ENCODE data around the gene SLC25A17.
A peak's percentile ranks its signal among the peaks of the same experiment; 100 is the strongest.

Gene SLC25A17

DNA sequence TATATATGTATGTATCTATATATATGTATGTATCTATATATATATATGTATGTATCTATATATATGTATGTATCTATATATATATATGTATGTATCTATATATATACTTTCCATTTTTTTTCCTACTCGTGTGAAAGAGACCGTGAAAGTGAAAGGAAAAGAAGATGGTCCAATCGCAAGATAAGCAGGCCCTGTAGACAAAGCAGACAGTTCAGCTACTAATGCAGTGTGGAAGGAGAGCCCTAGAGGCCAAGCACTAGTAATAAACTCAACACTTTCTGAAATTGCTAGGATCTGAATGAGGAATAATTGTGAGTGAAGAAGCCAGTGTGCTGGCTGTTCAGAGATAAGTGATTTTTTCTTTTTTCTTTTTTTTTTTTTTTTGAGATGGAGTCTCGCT lies 92.6 kb downstream of the SLC25A17 start:
- TF ChIP-seq CEBPB (IDR thresholded peaks at IDR 0.05): no peak
- TF ChIP-seq EP300 (IDR thresholded peaks at IDR 0.05; ENCODE audit: borderline replicate concordance): no peak
- no peak for TF ChIP-seq ZBTB7A (IDR thresholded peaks at IDR 0.05; ENCODE audit: low read depth)
- TF ChIP-seq NFIC (IDR thresholded peaks at IDR 0.05): no peak
- no peak for TF ChIP-seq CREB1 (IDR thresholded peaks at IDR 0.05; ENCODE audit: low read depth)
- TF ChIP-seq, protein P1, sequence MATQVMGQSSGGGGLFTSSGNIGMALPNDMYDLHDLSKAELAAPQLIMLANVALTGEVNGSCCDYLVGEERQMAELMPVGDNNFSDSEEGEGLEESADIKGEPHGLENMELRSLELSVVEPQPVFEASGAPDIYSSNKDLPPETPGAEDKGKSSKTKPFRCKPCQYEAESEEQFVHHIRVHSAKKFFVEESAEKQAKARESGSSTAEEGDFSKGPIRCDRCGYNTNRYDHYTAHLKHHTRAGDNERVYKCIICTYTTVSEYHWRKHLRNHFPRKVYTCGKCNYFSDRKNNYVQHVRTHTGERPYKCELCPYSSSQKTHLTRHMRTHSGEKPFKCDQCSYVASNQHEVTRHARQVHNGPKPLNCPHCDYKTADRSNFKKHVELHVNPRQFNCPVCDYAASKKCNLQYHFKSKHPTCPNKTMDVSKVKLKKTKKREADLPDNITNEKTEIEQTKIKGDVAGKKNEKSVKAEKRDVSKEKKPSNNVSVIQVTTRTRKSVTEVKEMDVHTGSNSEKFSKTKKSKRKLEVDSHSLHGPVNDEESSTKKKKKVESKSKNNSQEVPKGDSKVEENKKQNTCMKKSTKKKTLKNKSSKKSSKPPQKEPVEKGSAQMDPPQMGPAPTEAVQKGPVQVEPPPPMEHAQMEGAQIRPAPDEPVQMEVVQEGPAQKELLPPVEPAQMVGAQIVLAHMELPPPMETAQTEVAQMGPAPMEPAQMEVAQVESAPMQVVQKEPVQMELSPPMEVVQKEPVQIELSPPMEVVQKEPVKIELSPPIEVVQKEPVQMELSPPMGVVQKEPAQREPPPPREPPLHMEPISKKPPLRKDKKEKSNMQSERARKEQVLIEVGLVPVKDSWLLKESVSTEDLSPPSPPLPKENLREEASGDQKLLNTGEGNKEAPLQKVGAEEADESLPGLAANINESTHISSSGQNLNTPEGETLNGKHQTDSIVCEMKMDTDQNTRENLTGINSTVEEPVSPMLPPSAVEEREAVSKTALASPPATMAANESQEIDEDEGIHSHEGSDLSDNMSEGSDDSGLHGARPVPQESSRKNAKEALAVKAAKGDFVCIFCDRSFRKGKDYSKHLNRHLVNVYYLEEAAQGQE (IDR thresholded peaks at IDR 0.05; ENCODE audit: low read depth): no peak
- TF ChIP-seq FOXM1 (IDR thresholded peaks at IDR 0.05; ENCODE audit: borderline replicate concordance, low read depth): no peak
- TF ChIP-seq, protein P2, sequence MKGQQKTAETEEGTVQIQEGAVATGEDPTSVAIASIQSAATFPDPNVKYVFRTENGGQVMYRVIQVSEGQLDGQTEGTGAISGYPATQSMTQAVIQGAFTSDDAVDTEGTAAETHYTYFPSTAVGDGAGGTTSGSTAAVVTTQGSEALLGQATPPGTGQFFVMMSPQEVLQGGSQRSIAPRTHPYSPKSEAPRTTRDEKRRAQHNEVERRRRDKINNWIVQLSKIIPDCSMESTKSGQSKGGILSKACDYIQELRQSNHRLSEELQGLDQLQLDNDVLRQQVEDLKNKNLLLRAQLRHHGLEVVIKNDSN (IDR thresholded peaks at IDR 0.05): no peak
- TF ChIP-seq, protein P3, sequence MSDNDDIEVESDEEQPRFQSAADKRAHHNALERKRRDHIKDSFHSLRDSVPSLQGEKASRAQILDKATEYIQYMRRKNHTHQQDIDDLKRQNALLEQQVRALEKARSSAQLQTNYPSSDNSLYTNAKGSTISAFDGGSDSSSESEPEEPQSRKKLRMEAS (IDR thresholded peaks at IDR 0.05): no peak
- no peak for TF ChIP-seq YY1 (IDR thresholded peaks at IDR 0.05; ENCODE audit: low read depth)
- TF ChIP-seq RAD21 (IDR thresholded peaks at IDR 0.05; ENCODE audit: low read depth): no peak

DNA sequence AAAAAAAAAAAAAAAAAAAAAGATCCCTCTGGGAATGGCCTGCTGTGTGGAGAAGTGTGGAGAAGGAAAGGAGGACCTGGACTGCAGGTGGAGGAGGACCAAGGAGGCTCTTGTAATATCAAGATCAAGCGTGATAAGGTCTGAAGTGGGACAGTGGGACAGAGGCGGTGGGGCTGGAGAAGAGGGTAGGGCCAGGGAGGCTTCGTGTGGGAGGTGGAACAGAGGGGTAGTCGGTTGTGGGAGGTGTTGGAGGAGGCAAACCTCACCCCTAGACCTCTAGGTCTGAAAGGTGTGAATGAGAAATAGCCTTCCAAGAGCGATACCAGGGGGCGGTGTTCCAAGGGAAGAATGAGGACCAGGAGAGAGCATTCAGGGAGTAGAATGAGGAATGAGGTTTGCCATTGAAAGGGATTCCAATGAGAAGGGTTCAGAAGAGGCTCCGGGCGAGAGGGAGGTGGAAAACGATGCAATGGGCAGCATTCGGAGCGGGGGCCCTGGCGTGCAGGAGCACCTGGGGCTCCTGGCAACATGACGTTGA lies 95.7 kb downstream of the SLC25A17 start:
- TF ChIP-seq, protein P2 (IDR thresholded peaks at IDR 0.05): no peak
- no peak for TF ChIP-seq TAF1 (IDR thresholded peaks at IDR 0.05; ENCODE audit: low read depth)
- no peak for TF ChIP-seq EP300 (IDR thresholded peaks at IDR 0.05; ENCODE audit: borderline replicate concordance)
- TF ChIP-seq ZBTB7A (IDR thresholded peaks at IDR 0.05; ENCODE audit: low read depth): no peak
- no peak for TF ChIP-seq CEBPB (IDR thresholded peaks at IDR 0.05)
- TF ChIP-seq FOXM1 (IDR thresholded peaks at IDR 0.05; ENCODE audit: borderline replicate concordance, low read depth): no peak
- TF ChIP-seq CREB1 (IDR thresholded peaks at IDR 0.05; ENCODE audit: low read depth): no peak
- TF ChIP-seq TCF12 (IDR thresholded peaks at IDR 0.05; ENCODE audit: low read depth): no peak
- no peak for TF ChIP-seq TEAD4 (IDR thresholded peaks at IDR 0.05)
- TF ChIP-seq EGR1 (IDR thresholded peaks at IDR 0.05): no peak
- TF ChIP-seq NFIC (IDR thresholded peaks at IDR 0.05): no peak
- TF ChIP-seq, protein P1 (IDR thresholded peaks at IDR 0.05; ENCODE audit: low read depth): no peak

DNA sequence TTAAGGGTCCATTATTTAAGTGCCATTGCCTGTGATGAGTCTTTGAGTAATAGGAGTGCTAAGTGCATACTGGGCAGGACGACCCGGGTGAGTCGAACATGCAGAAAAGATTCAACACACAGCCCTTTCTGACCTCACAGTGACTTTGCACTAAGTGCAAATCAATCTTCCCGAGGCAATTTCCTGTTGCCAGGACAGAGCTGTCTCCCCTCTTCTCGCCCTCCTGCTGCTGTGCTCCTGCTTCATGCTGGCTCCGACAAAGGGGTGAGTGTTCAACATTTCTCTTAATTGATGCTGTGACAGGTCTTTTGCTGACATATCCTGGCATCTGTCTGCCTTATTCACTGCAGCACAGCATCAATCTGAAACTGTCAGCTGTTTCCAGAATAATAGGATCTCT lies 97.9 kb downstream of the SLC25A17 start:
- TF ChIP-seq CEBPB (IDR thresholded peaks at IDR 0.05) (no peak), EP300 (IDR thresholded peaks at IDR 0.05; ENCODE audit: borderline replicate concordance) (0 out of 2 replicates have a peak, but pooled peaks have one; percentile 47), TEAD4 (IDR thresholded peaks at IDR 0.05) (0 out of 2 replicates have a peak, but pooled peaks have one; percentile 17), NFIC (IDR thresholded peaks at IDR 0.05) (peak; percentile 43; the same call in 1 of the 2 replicates), ZBTB7A (IDR thresholded peaks at IDR 0.05; ENCODE audit: low read depth) (no peak)

DNA sequence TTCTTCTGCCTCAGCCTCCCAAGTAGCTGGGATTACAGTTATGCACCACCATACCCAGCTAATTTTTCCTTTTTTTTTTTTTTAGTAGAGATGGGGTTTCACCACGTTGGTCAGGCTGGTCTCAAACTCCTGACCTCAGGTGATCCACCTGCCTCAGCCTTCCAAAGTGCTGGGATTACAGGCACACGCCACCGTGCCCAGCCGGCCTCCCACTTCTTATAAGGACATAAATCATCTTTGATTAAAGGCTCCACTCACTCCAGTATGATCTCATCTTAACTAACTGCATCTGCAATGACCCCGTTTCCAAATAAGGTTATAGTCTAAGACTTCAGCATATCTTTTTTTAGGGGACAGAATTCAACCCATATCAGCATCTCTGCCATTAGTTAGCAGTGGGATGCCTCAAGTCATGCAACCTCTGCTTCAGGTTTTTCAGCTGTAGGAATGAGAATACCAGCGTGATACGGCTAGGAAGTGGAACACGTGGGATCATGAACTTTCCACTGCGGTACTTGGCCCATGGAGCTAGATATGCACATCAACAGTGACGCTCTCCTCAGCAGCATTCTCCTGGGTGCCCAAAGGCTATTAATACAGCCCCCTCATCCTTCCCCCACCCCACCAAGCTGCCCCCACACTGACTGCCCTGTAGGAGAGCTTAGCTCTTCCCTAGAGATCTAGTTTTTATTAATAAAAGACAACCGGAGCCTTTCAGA lies 98.4 kb downstream of the SLC25A17 start:
- no peak for TF ChIP-seq TAF1 (IDR thresholded peaks at IDR 0.05; ENCODE audit: low read depth)
- TF ChIP-seq CREB1 (IDR thresholded peaks at IDR 0.05; ENCODE audit: low read depth): no peak
- TF ChIP-seq, protein P2 (IDR thresholded peaks at IDR 0.05): no peak
- TF ChIP-seq EGR1 (IDR thresholded peaks at IDR 0.05): no peak
- TF ChIP-seq RAD21 (IDR thresholded peaks at IDR 0.05; ENCODE audit: low read depth): no peak
- no peak for TF ChIP-seq FOXM1 (IDR thresholded peaks at IDR 0.05; ENCODE audit: borderline replicate concordance, low read depth)

Measured in Ishikawa (cell line).